PC-9 (cell line): ENCODE data around the gene CLPSL2.
"Not testable (repeated sequence)": the region's sequence is repeated elsewhere in the genome, so short reads cannot be mapped to it uniquely, and the experiment has no call there.

Source experiments
- CTCF ChIP-seq: fragments of 200-600 bp; sonication (generic); conservative IDR thresholded peaks from 2 replicates; pipeline ENCODE4 v1.6.1; 2017; ENCODE audit warnings: mixed run types, antibody characterized with exemption, mild to moderate bottlenecking, moderate library complexity
- EZH2 ChIP-seq: fragments of 200-600 bp; sonication (generic); IDR thresholded peaks from 2 replicates; pipeline ENCODE4 v1.8.0; 2017; ENCODE audit warnings: antibody characterized with exemption, low read depth

- not testable (repeated sequence) for TF ChIP-seq CTCF, EZH2
Observed at GRCh38 chr6:35734319-35734718, 42.1 kb upstream of the CLPSL2 start.
